ENCODE results near the gene NUDT14.

DNA sequence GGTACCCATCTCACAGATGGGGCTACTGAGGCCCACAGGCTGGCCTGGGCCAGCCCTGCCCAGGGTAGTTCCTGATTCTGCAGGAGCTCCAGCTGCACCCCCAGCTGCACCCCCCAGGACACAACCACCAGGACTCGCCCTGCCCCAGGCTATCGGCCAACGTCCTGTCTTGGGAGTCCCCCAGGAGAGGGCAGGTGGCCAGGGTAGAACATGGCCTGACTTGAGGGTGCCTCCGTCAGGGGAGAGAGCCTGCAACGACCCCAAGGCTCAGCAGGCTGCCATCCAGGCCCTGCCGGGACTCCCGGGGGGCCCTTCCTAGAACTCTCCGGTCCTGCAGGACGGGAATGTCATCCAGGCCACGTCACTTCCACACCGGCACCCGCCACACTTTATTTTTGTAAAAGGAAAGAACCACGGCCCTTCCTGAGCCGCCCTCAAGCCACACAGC is 28.3 kb downstream of the NUDT14 start:
- TF ChIP-seq POLR2A (IDR thresholded peaks at IDR 0.05; ENCODE audit: low read depth, low read length), result no peak
- no peak for TF ChIP-seq CTCF (conservative IDR thresholded peaks at IDR 0.05; ENCODE audit: low read depth, low read length)
- TF ChIP-seq RCOR1 (IDR thresholded peaks at IDR 0.05; ENCODE audit: insufficient replicate concordance, low read length), result no peak
- TF ChIP-seq, protein P1, sequence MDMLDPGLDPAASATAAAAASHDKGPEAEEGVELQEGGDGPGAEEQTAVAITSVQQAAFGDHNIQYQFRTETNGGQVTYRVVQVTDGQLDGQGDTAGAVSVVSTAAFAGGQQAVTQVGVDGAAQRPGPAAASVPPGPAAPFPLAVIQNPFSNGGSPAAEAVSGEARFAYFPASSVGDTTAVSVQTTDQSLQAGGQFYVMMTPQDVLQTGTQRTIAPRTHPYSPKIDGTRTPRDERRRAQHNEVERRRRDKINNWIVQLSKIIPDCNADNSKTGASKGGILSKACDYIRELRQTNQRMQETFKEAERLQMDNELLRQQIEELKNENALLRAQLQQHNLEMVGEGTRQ (IDR thresholded peaks at IDR 0.05; ENCODE audit: low read depth, low read length), result no peak
